ENCODE measurements around the gene CD68.
"Not testable (repeated sequence)": the region's sequence is repeated elsewhere in the genome, so short reads cannot be mapped to it uniquely, and the experiment has no call there.

The CD68 gene

DNA sequence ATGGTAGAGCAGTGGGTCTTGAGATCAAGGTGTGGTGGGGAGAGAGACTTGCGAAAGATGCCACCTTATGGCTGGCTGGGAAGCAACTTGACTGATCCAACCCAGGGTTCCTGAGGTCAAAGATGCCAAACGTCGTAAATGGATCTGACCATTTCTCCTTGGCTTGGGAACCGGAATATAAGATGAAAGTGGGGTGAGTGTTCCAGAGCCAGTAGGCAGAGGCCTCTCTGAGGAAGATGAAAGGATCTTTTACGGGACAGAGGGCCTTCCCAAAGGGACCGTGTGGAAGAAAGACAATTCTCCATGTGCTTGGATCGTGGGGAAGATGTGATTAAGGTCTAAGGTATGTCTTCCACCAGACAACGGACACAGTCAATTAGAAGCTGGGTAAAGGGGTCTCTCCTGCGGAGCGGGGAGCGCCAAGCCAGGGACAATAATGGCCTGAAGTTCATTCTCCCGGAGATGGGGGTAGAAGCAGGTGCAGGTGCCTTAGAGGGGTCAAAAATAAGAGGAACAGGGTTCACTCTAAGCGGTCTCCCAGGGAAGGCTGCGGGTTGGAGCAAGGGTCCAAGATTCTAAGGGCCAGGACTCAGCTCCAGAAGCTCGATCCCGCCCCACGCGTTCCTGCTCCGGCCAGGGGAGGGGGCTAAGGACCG is 34.5 kb downstream of the CD68 start:
- peak; percentile 63 for DNase-seq

- DNase-seq, result peak; percentile 100
These were observed 35.2 kb downstream of the CD68 start, which contains the start of gene FXR2 for GRCh38 chr17:7614425-7615264. Gene FXR2 (minus strand): TSS chr17:7614897. CDS start chr17:7614532, 365 bp downstream.

- no peak for DNase-seq
These were observed 35.9 kb downstream of the CD68 start for GRCh38 chr17:7615265-7615747.

DNA sequence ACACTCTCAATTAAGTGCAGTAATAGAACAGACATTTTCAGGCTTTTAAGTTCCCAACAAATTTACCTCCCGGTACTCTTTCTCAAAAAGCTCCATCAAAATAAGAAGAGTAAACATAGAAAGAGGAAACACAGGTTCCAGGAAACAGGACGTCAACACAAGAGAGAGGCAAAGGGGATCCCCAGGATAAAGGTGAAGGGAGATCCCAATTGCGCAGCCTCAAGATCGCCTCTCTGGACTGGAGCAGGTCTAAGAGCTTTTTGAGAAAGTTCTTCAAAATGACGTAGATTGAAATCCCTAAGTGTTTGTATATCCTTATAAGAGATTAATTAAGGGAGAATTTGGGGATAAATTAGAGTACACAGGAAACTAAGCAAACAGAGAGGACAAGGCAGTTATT is 39.2 kb downstream of the CD68 start:
- no peak for DNase-seq

DNA sequence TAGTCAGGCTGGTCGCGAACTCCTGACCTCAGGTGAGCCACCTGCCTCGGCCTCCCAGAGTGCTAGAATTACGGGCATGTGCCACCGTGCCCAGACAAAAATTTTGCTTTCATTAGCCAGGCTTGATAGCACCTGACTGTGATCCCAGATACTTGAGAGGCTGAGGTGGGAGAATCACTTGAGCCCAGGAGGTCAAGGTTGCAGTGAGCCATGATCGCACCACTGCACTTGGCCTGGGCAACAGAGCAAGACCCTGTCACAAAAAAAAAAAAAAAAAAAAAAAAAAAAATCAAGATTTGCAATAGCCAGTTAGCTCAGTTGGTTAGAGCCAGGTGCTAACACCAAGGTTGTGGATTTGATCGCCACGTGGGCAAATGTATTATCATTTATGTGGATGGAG is 41.4 kb downstream of the CD68 start:
- no peak for DNase-seq

- DNase-seq, result no peak
These were observed 44.2 kb downstream of the CD68 start for GRCh38 chr17:7623661-7624060.

GRCh38 chr17:7625749-7626148 is 46.3 kb downstream of the CD68 start:
- not testable (repeated sequence) for DNase-seq

- no peak for DNase-seq
These were observed 46.9 kb downstream of the CD68 start for GRCh38 chr17:7626307-7626706.

GRCh38 chr17:7626956-7627249 is 47.5 kb downstream of the CD68 start:
- no peak for DNase-seq

DNA sequence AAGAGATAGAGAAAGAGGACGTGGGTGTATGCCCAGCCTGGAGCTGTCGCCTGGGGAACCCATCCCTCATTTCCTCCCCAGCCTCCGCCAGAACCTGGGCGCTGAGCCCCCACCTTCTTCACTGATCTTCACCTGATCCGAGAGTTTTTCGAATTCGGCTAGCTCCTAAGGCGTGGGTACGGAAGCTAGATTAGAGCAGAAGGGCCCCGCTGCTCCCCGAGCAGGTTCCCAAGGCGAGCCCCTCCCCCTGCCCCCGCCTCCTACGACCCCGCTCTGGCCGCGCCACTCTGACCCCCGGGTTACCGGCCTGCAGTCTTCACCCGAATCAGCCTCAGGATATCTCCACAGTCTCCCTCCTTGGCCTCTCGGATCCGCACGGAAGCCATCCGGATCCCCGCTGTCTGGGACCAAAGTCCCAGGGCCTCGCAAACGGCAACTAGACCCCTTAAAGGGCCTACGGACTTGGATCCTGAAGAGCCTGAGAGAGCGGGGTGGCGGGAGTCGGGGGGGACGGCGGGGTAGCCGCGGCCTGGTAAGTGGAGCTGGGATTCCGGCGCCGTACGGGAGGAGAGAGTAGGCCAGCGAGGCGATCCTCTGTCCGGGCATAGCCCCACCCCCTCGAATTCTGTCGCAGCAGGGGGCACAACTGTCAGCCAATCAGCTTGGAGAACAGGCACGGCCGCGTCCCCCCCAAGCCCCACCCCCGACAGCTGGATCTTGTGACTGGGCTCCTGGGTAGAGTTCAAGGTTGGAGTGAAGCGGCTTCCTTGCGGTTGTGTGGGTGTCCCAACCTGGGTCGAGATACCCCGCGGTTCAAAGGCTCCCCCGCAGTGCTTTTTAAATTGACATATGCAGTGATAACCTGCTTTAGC is 48.0 kb downstream of the CD68 start, which contains the start of gene SAT2:
TSS of gene SAT2 (minus strand) at position 572 of the 872 bp plus-strand sequence. CDS start at position 386, 186 bp downstream.
- peak; percentile 95 for DNase-seq

DNA sequence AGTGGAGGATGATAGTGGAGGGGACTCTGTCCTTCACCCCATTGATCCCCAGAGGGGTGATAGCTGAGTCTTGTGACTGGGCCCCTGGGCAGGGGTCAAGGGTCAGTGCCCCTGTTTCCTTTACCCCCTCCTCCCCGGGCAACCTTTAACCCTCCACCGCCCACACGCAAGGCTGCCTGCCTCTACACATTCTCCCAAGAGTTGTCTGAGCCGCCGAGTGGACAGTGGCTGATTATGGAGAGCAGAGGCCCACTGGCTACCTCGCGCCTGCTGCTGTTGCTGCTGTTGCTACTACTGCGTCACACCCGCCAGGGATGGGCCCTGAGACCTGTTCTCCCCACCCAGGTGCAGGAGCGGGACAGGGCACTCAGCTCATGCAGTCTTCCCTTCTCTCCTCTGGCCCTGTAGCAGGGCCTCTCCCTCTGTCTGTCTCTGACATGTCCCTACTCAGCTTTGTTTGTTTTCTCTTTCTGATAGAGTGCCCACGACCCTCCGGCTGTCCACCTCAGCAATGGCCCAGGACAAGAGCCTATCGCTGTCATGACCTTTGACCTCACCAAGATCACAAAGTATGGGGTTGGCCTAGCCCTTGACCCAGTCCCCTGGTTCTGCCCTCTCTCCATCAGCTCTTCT is 50.6 kb downstream of the CD68 start, which contains the start of gene SHBG:
TSS of gene SHBG (plus strand) at position 197 of the 633 bp plus-strand sequence. CDS start at position 235, 38 bp downstream.
- DNase-seq, result no peak

Measured in fibroblast of skin of abdomen (primary cell).